ENCODE measurements around the gene TH.

- TF ChIP-seq CTCF (IDR thresholded peaks at IDR 0.05) (no peak), POLR2A (IDR thresholded peaks at IDR 0.05) (no peak), EP300 (IDR thresholded peaks at IDR 0.05) (no peak)
Observed at GRCh38 chr11:2126520-2127085, 45.0 kb downstream of the TH start.

Measured in ovary (tissue), 3 donors.